T1000 (cell line): ENCODE results near the gene LHX4.

Experiments
- DNase-seq: peaks from one replicate; lab custom pipeline; 2025; ENCODE audit warnings: mixed read lengths; lab: John Stamatoyannopoulos, UW

LHX4 gene

GRCh38 chr1:180229483-180230415 lies at the start of gene LHX4:
Gene LHX4, plus strand, starts transcription at chr1:180230264. Its CDS starts 266 bp downstream, at chr1:180230530.
- peak; percentile 61 for DNase-seq

- DNase-seq = no peak
Measured at GRCh38 chr1:180181048-180181447, 49.0 kb upstream of the LHX4 start.

- DNase-seq = no peak
Measured at GRCh38 chr1:180181996-180182642, 47.9 kb upstream of the LHX4 start.

- DNase-seq = no peak
Measured at GRCh38 chr1:180182643-180183311, 47.3 kb upstream of the LHX4 start.

- no peak for DNase-seq
Measured at GRCh38 chr1:180183426-180183825, 46.6 kb upstream of the LHX4 start.

GRCh38 chr1:180184041-180184440 lies 46.0 kb upstream of the LHX4 start:
- no peak for DNase-seq

GRCh38 chr1:180185281-180185680 lies 44.8 kb upstream of the LHX4 start:
- DNase-seq = no peak

GRCh38 chr1:180185971-180186645 lies 44.0 kb upstream of the LHX4 start:
- DNase-seq = no peak

- no peak for DNase-seq
Measured at GRCh38 chr1:180186831-180187230, 43.2 kb upstream of the LHX4 start.

- no peak for DNase-seq
Measured at GRCh38 chr1:180187626-180188025, 42.4 kb upstream of the LHX4 start.

- peak; percentile 26 for DNase-seq
Measured at GRCh38 chr1:180188091-180188506, 42.0 kb upstream of the LHX4 start.

GRCh38 chr1:180188684-180189175 lies 41.3 kb upstream of the LHX4 start:
- DNase-seq = no peak

- no peak for DNase-seq
Measured at GRCh38 chr1:180190091-180190490, 40.0 kb upstream of the LHX4 start.

GRCh38 chr1:180192172-180192571 lies 37.9 kb upstream of the LHX4 start:
- no peak for DNase-seq

- no peak for DNase-seq
Measured at GRCh38 chr1:180193141-180194047, 36.7 kb upstream of the LHX4 start.

- DNase-seq = no peak
Measured at GRCh38 chr1:180194048-180194425, 36.0 kb upstream of the LHX4 start.

GRCh38 chr1:180194546-180195207 lies 35.4 kb upstream of the LHX4 start:
- DNase-seq = no peak

GRCh38 chr1:180195401-180195800 lies 34.7 kb upstream of the LHX4 start:
- no peak for DNase-seq

GRCh38 chr1:180195916-180196315 lies 34.1 kb upstream of the LHX4 start:
- DNase-seq = no peak

- no peak for DNase-seq
Measured at GRCh38 chr1:180196436-180197003, 33.5 kb upstream of the LHX4 start.
